Tibial artery (tissue), 4 donors: ENCODE results near the gene CFI.

ENCODE experiments used
- DNase-seq, 2 donors: peaks; one replicate each; pipeline ENCODE4 v3.0.0-alpha.2; 2019
- H3K27ac ChIP-seq, 2 donors: fragments of 200-600 bp; sonication (generic) in 1 of 2; 1 replicate in 1 of 2; 2 replicates in 1 of 2; pipeline ENCODE4 v1.5.1; 2018 to 2019; ENCODE audit warnings: mild to moderate bottlenecking in 1 of 2
- H3K27me3 ChIP-seq, 2 donors: fragments of 200-600 bp; sonication (generic) in 1 of 2; one replicate each; pipeline versions ENCODE4 v1.5.1 to v1.6.0; 2016 to 2019
- H3K36me3 ChIP-seq, 3 donors: fragments of 200-600 bp; sonication (generic) in 2 of 3; one replicate each; pipeline ENCODE4 v1.5.1; 2016 to 2019; ENCODE audit warnings: mild to moderate bottlenecking in 2 of 3
- H3K4me1 ChIP-seq, 4 donors: fragments of 200-600 bp; sonication (generic) in 2 of 4; 1 replicate in 3 of 4; 2 replicates in 1 of 4; pipeline ENCODE4 v1.5.1; 2016 to 2019
- H3K4me3 ChIP-seq, 2 donors: fragments of 200-600 bp; sonication (generic) in 1 of 2; 1 replicate in 1 of 2; 2 replicates in 1 of 2; pipeline ENCODE4 v1.5.1; 2018 to 2019; ENCODE audit warnings: mild to moderate bottlenecking in 2 of 2
- H3K9me3 ChIP-seq, 3 donors: fragments of 200-600 bp; sonication (generic) in 1 of 3; one replicate each; pipeline ENCODE4 v1.5.1; 2016 to 2019
- intact Hi-C: fragments of 100-400 bp; cut with DNase I; formaldehyde crosslinking; loops from one replicate; pipeline ENCODE4 v1.15.0; 2023; ENCODE audit warnings: low total_unique reads
- TF ChIP-seq, protein P1 (sequence below), 2 experiments: fragments of 200-600 bp in 1 of 2; fragments of 450-650 bp in 1 of 2; IDR thresholded peaks; one replicate each; pipeline ENCODE4 v1.5.1; 2017 to 2019; ENCODE audit warnings: antibody characterized with exemption in 2 of 2, mild to moderate bottlenecking in 1 of 2, moderate library complexity in 1 of 2

Gene CFI

GRCh38 chr4:109729718-109730618, 71.8 kb downstream of the CFI start, which contains the start of gene PLA2G12A:
Gene PLA2G12A (minus strand): TSS chr4:109730070. CDS start chr4:109729809, 261 bp downstream.
- peaks cover 0 to 16% (median 10%) of the 10 kb centered on the region in 4 donors for H3K4me1 ChIP-seq
- H3K9me3 ChIP-seq: no peaks in the 10 kb centered on the region
- H3K4me3 ChIP-seq: peak within 1 kb of the TSS; percentile 64 to 87
- TF ChIP-seq, protein P1, sequence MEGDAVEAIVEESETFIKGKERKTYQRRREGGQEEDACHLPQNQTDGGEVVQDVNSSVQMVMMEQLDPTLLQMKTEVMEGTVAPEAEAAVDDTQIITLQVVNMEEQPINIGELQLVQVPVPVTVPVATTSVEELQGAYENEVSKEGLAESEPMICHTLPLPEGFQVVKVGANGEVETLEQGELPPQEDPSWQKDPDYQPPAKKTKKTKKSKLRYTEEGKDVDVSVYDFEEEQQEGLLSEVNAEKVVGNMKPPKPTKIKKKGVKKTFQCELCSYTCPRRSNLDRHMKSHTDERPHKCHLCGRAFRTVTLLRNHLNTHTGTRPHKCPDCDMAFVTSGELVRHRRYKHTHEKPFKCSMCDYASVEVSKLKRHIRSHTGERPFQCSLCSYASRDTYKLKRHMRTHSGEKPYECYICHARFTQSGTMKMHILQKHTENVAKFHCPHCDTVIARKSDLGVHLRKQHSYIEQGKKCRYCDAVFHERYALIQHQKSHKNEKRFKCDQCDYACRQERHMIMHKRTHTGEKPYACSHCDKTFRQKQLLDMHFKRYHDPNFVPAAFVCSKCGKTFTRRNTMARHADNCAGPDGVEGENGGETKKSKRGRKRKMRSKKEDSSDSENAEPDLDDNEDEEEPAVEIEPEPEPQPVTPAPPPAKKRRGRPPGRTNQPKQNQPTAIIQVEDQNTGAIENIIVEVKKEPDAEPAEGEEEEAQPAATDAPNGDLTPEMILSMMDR (IDR thresholded peaks at IDR 0.05): no peak
- peak; percentile 41 to 81 for DNase-seq
- H3K27ac ChIP-seq: peak within 1 kb of the TSS; percentile 66 to 79
- intact Hi-C loops: loop anchor here (2.0 kb wide), 1 partner anchor 27 kb away; the partner anchor contains the start of gene CASP6
- H3K27me3 ChIP-seq: no peaks in the 10 kb centered on the region
- H3K36me3 ChIP-seq: no peaks in the 10 kb centered on the region

DNA sequence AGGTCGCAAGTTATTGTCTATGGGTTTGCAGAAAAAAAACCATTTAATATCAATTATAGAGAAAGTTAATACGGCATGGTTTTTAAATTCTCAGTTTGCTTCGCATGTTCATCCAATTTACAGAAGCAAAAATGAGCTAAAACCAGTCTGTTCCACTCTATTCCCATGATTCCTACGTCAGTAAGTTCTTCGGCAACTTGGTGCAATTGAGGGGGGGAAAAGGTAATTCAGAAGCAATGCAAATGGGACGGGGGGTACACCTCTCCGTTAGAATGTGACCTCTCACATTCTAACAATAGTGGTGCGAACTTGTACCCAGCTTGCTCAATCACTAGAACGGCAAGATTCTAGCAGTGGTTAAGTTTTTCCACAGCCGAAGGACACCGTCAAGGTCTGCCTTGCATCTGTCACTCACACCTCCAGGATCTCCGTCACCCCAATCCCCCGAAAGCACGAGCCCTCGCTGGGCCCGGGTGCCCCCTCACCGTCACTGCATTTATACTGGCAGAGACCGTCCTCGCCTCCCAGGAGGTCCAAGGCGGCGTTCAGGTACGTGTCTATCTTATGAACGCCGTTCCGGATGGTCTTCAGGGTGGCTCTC, 72.6 kb downstream of the CFI start:
- intact Hi-C loops: no loop called here
- DNase-seq: peak in 1 of 2 donors; percentile 20
- no peaks in the 10 kb centered on the region for H3K36me3 ChIP-seq
- TF ChIP-seq, protein P1 (IDR thresholded peaks at IDR 0.05): no peak
- no peaks in the 10 kb centered on the region for H3K27me3 ChIP-seq
- peak overlapping the region; percentile 64 to 87 for H3K4me3 ChIP-seq
- peaks cover 0 to 16% (median 10%) of the 10 kb centered on the region in 4 donors for H3K4me1 ChIP-seq
- peak overlapping the region; percentile 50 to 66 for H3K27ac ChIP-seq
- no peaks in the 10 kb centered on the region for H3K9me3 ChIP-seq

GRCh38 chr4:109728385-109728784, 73.4 kb downstream of the CFI start:
- no peak for DNase-seq
- Histone ChIP-seq H3K36me3 (no peaks in the 10 kb centered on the region), H3K27me3 (no peaks in the 10 kb centered on the region), H3K4me1 (peaks cover 0 to 16% (median 10%) of the 10 kb centered on the region in 4 donors), H3K4me3 (no peak overlapping the region), H3K27ac (no peak overlapping the region), H3K9me3 (no peaks in the 10 kb centered on the region)
- intact Hi-C loops: no loop called here
- TF ChIP-seq, protein P1 (IDR thresholded peaks at IDR 0.05): no peak

GRCh38 chr4:109723110-109723509, 78.7 kb downstream of the CFI start:
- TF ChIP-seq, protein P1 (IDR thresholded peaks at IDR 0.05): no peak
- H3K4me3 ChIP-seq: no peak overlapping the region
- intact Hi-C loops: no loop called here
- no peak for DNase-seq
- no peaks in the 10 kb centered on the region for H3K36me3 ChIP-seq
- H3K27ac ChIP-seq: no peak overlapping the region
- no peaks in the 10 kb centered on the region for H3K9me3 ChIP-seq
- no peaks in the 10 kb centered on the region for H3K27me3 ChIP-seq
- H3K4me1 ChIP-seq: no peaks in the 10 kb centered on the region

DNA sequence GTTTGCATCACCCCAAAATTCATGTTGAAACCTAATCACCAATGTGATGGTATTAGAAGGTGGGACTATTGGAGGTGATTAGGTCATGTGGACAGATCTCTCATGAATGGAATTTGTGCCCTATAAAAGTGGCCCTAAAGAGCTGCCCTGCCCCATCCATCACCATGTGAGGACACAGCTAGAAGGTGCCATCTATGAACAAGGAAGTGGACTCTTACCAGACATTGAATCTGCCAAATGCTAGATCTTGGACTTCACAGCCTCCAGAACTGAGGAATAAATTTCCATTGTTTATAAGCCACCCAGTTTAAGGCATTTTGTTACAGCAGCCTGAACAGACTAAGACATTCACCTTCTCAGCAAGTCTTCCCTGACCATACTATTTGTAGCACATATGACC, 79.4 kb downstream of the CFI start:
- Histone ChIP-seq H3K4me1 (no peaks in the 10 kb centered on the region), H3K4me3 (no peak overlapping the region), H3K27ac (no peak overlapping the region), H3K9me3 (no peaks in the 10 kb centered on the region), H3K27me3 (no peaks in the 10 kb centered on the region), H3K36me3 (peaks cover 0 to 2% (median 0%) of the 10 kb centered on the region in 3 donors)
- DNase-seq: no peak
- TF ChIP-seq, protein P1 (IDR thresholded peaks at IDR 0.05): no peak
- intact Hi-C loops: no loop called here
